Measurements from ENCODE around the gene KCNA4. TPM values are rescaled to one million over a fixed set of nuclear protein-coding genes. Genes with fewer than 3 reads are reported as not detected.
"Not testable (repeated sequence)": the region's sequence is repeated elsewhere in the genome, so short reads cannot be mapped to it uniquely, and the experiment has no call there.

KCNA4 gene
- polyA plus RNA-seq, 1 experiment = not detected

DNA sequence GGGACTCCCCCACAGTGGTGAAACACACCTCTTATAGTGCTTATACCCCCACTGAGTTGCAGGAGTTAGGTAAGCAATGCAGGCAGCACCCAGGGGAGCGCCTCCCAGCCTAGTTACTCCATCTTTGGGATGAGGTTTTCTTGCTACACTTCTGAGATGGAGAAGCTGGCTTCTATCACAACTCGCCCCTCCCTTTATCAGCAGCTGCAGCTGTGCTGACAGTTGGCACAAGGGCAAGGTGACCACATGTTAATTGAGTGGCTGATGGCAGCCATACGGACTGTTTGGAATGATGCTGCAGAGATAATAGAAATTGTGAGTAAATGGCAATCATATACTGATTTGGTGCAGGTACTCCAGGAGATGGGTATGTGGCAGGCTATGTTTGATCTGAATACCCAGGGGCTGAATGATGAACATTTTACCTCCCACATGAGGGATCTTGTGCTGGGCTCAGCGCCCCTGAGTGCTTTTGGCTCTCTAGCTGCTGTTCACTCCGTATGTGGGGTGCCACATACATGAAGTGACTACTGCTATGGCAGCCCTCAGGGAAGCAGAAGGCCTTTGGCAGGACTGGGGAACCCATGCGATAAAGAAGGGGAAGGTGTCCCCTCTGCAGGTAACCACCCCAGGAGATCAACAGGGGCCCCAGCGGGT lies 29.2 kb upstream of the KCNA4 start:
- DNase-seq (ENCODE audit: low read depth) = no peak
- Histone ChIP-seq H3K36me3 (ENCODE audit: control insufficient read depth, insufficient read depth, low read length) (no peaks in the 10 kb centered on the region), H3K4me3 (ENCODE audit: low read depth, low read length) (no peak overlapping the region), H3K27me3 (ENCODE audit: control insufficient read depth, insufficient read depth, low read length) (no peaks in the 10 kb centered on the region)
- ChIA-PET CTCF (no interaction called here), POLR2A (no interaction called here)
- TF ChIP-seq, protein P1, sequence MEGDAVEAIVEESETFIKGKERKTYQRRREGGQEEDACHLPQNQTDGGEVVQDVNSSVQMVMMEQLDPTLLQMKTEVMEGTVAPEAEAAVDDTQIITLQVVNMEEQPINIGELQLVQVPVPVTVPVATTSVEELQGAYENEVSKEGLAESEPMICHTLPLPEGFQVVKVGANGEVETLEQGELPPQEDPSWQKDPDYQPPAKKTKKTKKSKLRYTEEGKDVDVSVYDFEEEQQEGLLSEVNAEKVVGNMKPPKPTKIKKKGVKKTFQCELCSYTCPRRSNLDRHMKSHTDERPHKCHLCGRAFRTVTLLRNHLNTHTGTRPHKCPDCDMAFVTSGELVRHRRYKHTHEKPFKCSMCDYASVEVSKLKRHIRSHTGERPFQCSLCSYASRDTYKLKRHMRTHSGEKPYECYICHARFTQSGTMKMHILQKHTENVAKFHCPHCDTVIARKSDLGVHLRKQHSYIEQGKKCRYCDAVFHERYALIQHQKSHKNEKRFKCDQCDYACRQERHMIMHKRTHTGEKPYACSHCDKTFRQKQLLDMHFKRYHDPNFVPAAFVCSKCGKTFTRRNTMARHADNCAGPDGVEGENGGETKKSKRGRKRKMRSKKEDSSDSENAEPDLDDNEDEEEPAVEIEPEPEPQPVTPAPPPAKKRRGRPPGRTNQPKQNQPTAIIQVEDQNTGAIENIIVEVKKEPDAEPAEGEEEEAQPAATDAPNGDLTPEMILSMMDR (IDR thresholded peaks at IDR 0.05; ENCODE audit: insufficient read depth, low read depth, low read length) = no peak

DNA sequence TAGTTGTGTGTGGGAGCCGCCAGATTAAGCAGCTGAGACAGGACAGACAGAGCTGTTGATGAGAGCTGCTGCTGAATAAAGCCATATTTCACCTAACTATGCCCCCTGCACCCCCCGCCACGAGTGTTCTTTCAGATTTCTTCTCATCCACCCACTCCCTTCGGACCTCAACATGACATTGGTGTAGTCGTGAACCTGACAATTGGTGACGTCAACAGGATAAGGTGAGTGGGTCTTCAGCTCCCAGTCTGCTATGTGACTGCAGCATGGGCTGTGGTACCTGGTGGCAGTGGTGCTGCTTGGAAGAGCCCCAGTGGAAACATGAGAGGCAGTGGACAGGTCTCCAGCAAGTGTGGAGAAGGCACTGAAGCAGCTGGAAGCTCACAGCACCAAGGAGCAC lies 28.3 kb upstream of the KCNA4 start:
- TF ChIP-seq, protein P1 (IDR thresholded peaks at IDR 0.05; ENCODE audit: insufficient read depth, low read depth, low read length) = no peak

GRCh38 chr11:30041171-30041570 lies 24.3 kb upstream of the KCNA4 start:
- no peak overlapping the region for H3K4me3 ChIP-seq (ENCODE audit: low read depth, low read length)
- DNase-seq (ENCODE audit: low read depth) = no peak
- CTCF ChIA-PET = interaction anchor here (0.9 kb wide), 1 partner anchor 12 kb away, joined by 3 read pairs; no protein-coding TSS in a partner anchor
- POLR2A ChIA-PET = no interaction called here
- TF ChIP-seq, protein P1 (IDR thresholded peaks at IDR 0.05; ENCODE audit: insufficient read depth, low read depth, low read length) = no peak
- H3K27me3 ChIP-seq (ENCODE audit: control insufficient read depth, insufficient read depth, low read length) = no peaks in the 10 kb centered on the region
- H3K36me3 ChIP-seq (ENCODE audit: control insufficient read depth, insufficient read depth, low read length) = no peaks in the 10 kb centered on the region

More for the DNA sequence above, 28.3 kb upstream of the KCNA4 start:
- no peak for DNase-seq (ENCODE audit: low read depth)
- ChIA-PET CTCF (no interaction called here), POLR2A (no interaction called here)
- Histone ChIP-seq H3K36me3 (ENCODE audit: control insufficient read depth, insufficient read depth, low read length) (no peaks in the 10 kb centered on the region), H3K27me3 (ENCODE audit: control insufficient read depth, insufficient read depth, low read length) (no peaks in the 10 kb centered on the region), H3K4me3 (ENCODE audit: low read depth, low read length) (no peak overlapping the region)

DNA sequence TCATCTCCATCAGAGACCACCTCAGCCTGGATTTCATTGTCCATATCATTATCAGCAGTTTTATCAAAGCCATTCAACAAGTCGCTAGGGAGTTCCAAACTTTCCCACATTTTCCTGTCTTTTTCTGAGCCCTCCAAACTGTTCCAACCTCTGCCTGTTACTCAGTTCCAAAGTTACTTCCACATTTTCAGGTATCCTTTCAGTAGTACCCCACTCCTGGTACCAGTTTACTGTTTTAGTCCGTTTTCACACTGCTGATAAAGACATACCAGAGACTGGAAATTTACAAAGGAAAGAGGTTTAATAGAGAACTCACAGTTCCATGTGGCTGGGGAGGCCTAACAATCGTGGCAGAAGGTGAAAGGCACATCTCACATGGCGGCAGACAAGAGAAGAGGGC lies 17.9 kb upstream of the KCNA4 start:
- DNase-seq (ENCODE audit: low read depth); H3K27me3 ChIP-seq (ENCODE audit: control insufficient read depth, insufficient read depth, low read length); H3K36me3 ChIP-seq (ENCODE audit: control insufficient read depth, insufficient read depth, low read length); POLR2A ChIA-PET; CTCF ChIA-PET; H3K4me3 ChIP-seq (ENCODE audit: low read depth, low read length): not testable (repeated sequence)

- POLR2A ChIA-PET; DNase-seq (ENCODE audit: low read depth); CTCF ChIA-PET: not testable (repeated sequence)
Measured at GRCh38 chr11:30034166-30034565, 17.3 kb upstream of the KCNA4 start.

DNA sequence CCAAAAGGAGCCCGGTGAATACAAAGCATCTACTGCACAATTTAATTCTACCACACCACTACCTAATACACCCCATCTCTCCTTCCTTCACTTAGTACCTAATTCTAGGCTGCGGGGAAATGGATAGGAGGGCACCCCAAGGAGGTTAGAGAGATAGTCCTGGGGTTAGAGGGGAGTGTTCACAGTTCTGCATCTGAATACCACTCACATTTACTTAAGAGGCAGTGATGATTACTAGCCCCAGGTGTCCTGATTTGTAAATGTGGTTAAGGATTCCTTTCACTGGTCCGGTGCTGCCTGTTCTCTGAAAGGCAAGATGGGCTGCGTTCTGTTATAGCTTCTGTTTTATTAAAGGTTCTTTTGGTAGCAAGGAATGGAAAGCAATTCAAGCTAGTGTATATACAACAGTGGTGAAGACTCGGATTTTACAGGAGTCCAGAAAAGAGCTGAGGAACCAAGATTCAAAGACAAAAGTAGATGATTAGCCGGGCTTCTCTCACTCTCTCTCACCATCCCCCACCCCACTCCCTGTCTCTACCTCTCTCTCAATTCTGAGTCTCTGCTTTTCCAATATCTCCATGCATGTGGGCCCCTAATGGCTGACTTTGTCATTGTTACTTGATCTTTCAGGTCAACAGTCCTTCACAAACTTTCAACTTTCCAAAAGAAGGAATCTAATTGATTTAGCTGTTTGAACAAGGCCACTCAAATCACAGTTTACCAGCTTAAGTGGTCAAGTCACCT lies 8.7 kb upstream of the KCNA4 start:
- TF ChIP-seq, protein P1 (IDR thresholded peaks at IDR 0.05; ENCODE audit: insufficient read depth, low read depth, low read length) = no peak
- H3K36me3 ChIP-seq (ENCODE audit: control insufficient read depth, insufficient read depth, low read length) = no peaks in the 10 kb centered on the region
- H3K4me3 ChIP-seq (ENCODE audit: low read depth, low read length) = no peak overlapping the region
- ChIA-PET CTCF (no interaction called here), POLR2A (no interaction called here)
- no peak for DNase-seq (ENCODE audit: low read depth)
- no peaks in the 10 kb centered on the region for H3K27me3 ChIP-seq (ENCODE audit: control insufficient read depth, insufficient read depth, low read length)

More at GRCh38 chr11:30034166-30034565, 17.3 kb upstream of the KCNA4 start:
- not testable (repeated sequence) for H3K4me3 ChIP-seq (ENCODE audit: low read depth, low read length); H3K36me3 ChIP-seq (ENCODE audit: control insufficient read depth, insufficient read depth, low read length); H3K27me3 ChIP-seq (ENCODE audit: control insufficient read depth, insufficient read depth, low read length)
